ENCODE results near the gene ACO2. TPM values are rescaled to one million over a fixed set of nuclear protein-coding genes. Genes with fewer than 3 reads are reported as not detected.

ACO2 gene
- total and polyA plus RNA-seq, 2 of the 13 experiments (the other 11 are each of a cell fraction or from before 2014, with no cell fraction given), result 19.2 to 45.6 TPM

GRCh38 chr22:41469218-41469851 is 418 bp downstream of the ACO2 start (continued):
- TF ChIP-seq, protein P1, sequence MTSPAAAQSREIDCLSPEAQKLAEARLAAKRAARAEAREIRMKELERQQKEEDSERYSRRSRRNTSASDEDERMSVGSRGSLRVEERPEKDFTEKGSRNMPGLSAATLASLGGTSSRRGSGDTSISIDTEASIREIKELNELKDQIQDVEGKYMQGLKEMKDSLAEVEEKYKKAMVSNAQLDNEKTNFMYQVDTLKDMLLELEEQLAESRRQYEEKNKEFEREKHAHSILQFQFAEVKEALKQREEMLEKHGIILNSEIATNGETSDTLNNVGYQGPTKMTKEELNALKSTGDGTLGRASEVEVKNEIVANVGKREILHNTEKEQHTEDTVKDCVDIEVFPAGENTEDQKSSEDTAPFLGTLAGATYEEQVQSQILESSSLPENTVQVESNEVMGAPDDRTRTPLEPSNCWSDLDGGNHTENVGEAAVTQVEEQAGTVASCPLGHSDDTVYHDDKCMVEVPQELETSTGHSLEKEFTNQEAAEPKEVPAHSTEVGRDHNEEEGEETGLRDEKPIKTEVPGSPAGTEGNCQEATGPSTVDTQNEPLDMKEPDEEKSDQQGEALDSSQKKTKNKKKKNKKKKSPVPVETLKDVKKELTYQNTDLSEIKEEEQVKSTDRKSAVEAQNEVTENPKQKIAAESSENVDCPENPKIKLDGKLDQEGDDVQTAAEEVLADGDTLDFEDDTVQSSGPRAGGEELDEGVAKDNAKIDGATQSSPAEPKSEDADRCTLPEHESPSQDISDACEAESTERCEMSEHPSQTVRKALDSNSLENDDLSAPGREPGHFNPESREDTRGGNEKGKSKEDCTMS (CRISPR knock-in tag; conservative IDR thresholded peaks at IDR 0.05), result no peak
- TF ChIP-seq SATB2 (CRISPR knock-in tag; IDR thresholded peaks at IDR 0.05) (no peak), CENPT (CRISPR knock-in tag; IDR thresholded peaks at IDR 0.05; ENCODE audit: low read depth) (no peak), ZNF619 (CRISPR knock-in tag; IDR thresholded peaks at IDR 0.05) (no peak), MED1 (CRISPR knock-in tag; IDR thresholded peaks at IDR 0.05) (no peak), FOSL2 (CRISPR knock-in tag; IDR thresholded peaks at IDR 0.05) (no peak), NCOA5 (CRISPR knock-in tag; IDR thresholded peaks at IDR 0.05) (no peak), HOXA3 (CRISPR knock-in tag; IDR thresholded peaks at IDR 0.05) (no peak), ZNF777 (CRISPR knock-in tag; IDR thresholded peaks at IDR 0.05) (no peak; the same call in 1 of the 2 replicates), ETV5 (CRISPR knock-in tag; IDR thresholded peaks at IDR 0.05; ENCODE audit: borderline replicate concordance) (no peak; the same call in 1 of the 2 replicates), SKIL (CRISPR knock-in tag; IDR thresholded peaks at IDR 0.05; ENCODE audit: borderline replicate concordance) (no peak), NCOR1 (IDR thresholded peaks at IDR 0.05; ENCODE audit: borderline replicate concordance, low read length) (no peak), NFAT5 (CRISPR knock-in tag; IDR thresholded peaks at IDR 0.05) (no peak; the same call in 1 of the 2 replicates)
- TF ChIP-seq, protein P2, sequence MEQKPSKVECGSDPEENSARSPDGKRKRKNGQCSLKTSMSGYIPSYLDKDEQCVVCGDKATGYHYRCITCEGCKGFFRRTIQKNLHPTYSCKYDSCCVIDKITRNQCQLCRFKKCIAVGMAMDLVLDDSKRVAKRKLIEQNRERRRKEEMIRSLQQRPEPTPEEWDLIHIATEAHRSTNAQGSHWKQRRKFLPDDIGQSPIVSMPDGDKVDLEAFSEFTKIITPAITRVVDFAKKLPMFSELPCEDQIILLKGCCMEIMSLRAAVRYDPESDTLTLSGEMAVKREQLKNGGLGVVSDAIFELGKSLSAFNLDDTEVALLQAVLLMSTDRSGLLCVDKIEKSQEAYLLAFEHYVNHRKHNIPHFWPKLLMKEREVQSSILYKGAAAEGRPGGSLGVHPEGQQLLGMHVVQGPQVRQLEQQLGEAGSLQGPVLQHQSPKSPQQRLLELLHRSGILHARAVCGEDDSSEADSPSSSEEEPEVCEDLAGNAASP (CRISPR knock-in tag; IDR thresholded peaks at IDR 0.05; ENCODE audit: borderline replicate concordance), result no peak
- TF ChIP-seq, protein P3, sequence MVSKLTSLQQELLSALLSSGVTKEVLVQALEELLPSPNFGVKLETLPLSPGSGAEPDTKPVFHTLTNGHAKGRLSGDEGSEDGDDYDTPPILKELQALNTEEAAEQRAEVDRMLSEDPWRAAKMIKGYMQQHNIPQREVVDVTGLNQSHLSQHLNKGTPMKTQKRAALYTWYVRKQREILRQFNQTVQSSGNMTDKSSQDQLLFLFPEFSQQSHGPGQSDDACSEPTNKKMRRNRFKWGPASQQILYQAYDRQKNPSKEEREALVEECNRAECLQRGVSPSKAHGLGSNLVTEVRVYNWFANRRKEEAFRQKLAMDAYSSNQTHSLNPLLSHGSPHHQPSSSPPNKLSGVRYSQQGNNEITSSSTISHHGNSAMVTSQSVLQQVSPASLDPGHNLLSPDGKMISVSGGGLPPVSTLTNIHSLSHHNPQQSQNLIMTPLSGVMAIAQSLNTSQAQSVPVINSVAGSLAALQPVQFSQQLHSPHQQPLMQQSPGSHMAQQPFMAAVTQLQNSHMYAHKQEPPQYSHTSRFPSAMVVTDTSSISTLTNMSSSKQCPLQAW (CRISPR knock-in tag; IDR thresholded peaks at IDR 0.05), result no peak; the same call in none of the 2 replicates

Data from HepG2 (cell line).